ENCODE results near the gene NAPB. TPM values are rescaled to one million over a fixed set of nuclear protein-coding genes. Genes with fewer than 3 reads are reported as not detected.
A peak's percentile ranks its signal among the peaks of the same experiment; 100 is the strongest.

Gene NAPB
- total and polyA plus RNA-seq, 5 experiments from 2014 or later = 3.4 to 15.9 (median 7.2) TPM

- no peak for ATAC-seq
Measured at GRCh38 chr20:23434521-23435313, 13.4 kb upstream of the NAPB start.

GRCh38 chr20:23433628-23434027, 12.3 kb upstream of the NAPB start:
- DNase-seq = no peak
- Mint-ChIP-seq H3K9me3 (no peaks in the 10 kb centered on the region), H3K4me3 (no peak overlapping the region), H3K27ac (no peak overlapping the region), H3K4me1 (no peaks in the 10 kb centered on the region), H3K36me3 (no peaks in the 10 kb centered on the region), H3K27me3 (no peaks in the 10 kb centered on the region)
- ATAC-seq = no peak
- POLR2A ChIA-PET = interaction anchor here (0.8 kb wide), 1 partner anchor 11 kb away, joined by 4 read pairs; no protein-coding TSS in a partner anchor

More at GRCh38 chr20:23434521-23435313, 13.4 kb upstream of the NAPB start:
- DNase-seq = no peak
- Mint-ChIP-seq H3K4me1 (no peaks in the 10 kb centered on the region), H3K27ac (peak overlapping the region in 1 of 10 donors; percentile 2), H3K27me3 (no peaks in the 10 kb centered on the region), H3K4me3 (no peak overlapping the region), H3K36me3 (no peaks in the 10 kb centered on the region), H3K9me3 (no peaks in the 10 kb centered on the region)
- POLR2A ChIA-PET = no interaction called here

- POLR2A ChIA-PET = no interaction called here
- DNase-seq = no peak
- no peak for ATAC-seq
- peaks cover 0 to 10% (median 8%) of the 10 kb centered on the region in 5 donors for H3K27me3 Mint-ChIP-seq
- no peak overlapping the region for H3K4me3 Mint-ChIP-seq
- H3K27ac Mint-ChIP-seq = peak overlapping the region in 1 of 10 donors; percentile 69
- H3K4me1 Mint-ChIP-seq = peaks cover 7 to 24% (median 9%) of the 10 kb centered on the region in 4 donors
- H3K9me3 Mint-ChIP-seq = no peaks in the 10 kb centered on the region
- H3K36me3 Mint-ChIP-seq = no peaks in the 10 kb centered on the region
Measured at GRCh38 chr20:23425129-23425528, 3.8 kb upstream of the NAPB start.

GRCh38 chr20:23419995-23420901, 1.0 kb downstream of the NAPB start:
- peak; percentile 4 to 33 for ATAC-seq
- Mint-ChIP-seq H3K27ac (peak overlapping the region; percentile 51 to 91 (median 88)), H3K4me1 (peaks cover 12 to 66% (median 36%) of the 10 kb centered on the region in 4 donors), H3K27me3 (peaks cover 0 to 10% (median 6%) of the 10 kb centered on the region in 5 donors), H3K36me3 (peaks cover 0 to 2% (median 0%) of the 10 kb centered on the region in 3 donors), H3K9me3 (no peaks in the 10 kb centered on the region), H3K4me3 (peak overlapping the region; percentile 83 to 93 (median 89))
- POLR2A ChIA-PET = interaction anchor here (0.8 to 3.2 kb wide), 7 partner anchors 9 to 607 kb away, joined by 3 to 48 read pairs (median 4); partner anchors contain the start of genes GZF1 and NXT1
- DNase-seq = peak; percentile 16 to 67 (median 32)

- POLR2A ChIA-PET = interaction anchor here (2.2 to 3.2 kb wide), 3 partner anchors 58 to 69 kb away, joined by 11 to 48 read pairs (median 14); partner anchors contain the start of genes GZF1 and NXT1
- peaks cover 12 to 66% (median 37%) of the 10 kb centered on the region in 4 donors for H3K4me1 Mint-ChIP-seq
- H3K4me3 Mint-ChIP-seq = peak overlapping the region; percentile 83 to 93 (median 89)
- H3K27ac Mint-ChIP-seq = peak overlapping the region in 9 of 10 donors; percentile 44 to 91 (median 87)
- H3K27me3 Mint-ChIP-seq = peaks cover 0 to 4% (median 3%) of the 10 kb centered on the region in 5 donors
- H3K9me3 Mint-ChIP-seq = no peaks in the 10 kb centered on the region
- peaks cover 0 to 2% (median 0%) of the 10 kb centered on the region in 3 donors for H3K36me3 Mint-ChIP-seq
- ATAC-seq = no peak
- DNase-seq = no peak
Measured at GRCh38 chr20:23419657-23419994, 1.7 kb downstream of the NAPB start.

GRCh38 chr20:23417861-23418260, 3.4 kb downstream of the NAPB start:
- POLR2A ChIA-PET = interaction anchor here (0.7 to 1.5 kb wide), 3 partner anchors 32 to 68 kb away, joined by 3 to 5 read pairs (median 3); partner anchors contain the start of gene NXT1
- Mint-ChIP-seq H3K4me1 (peaks cover 16 to 67% (median 42%) of the 10 kb centered on the region in 4 donors), H3K36me3 (peaks cover 0 to 5% (median 0%) of the 10 kb centered on the region in 3 donors), H3K27me3 (no peaks in the 10 kb centered on the region), H3K4me3 (peak overlapping the region in 1 of 10 donors; percentile 15), H3K9me3 (no peaks in the 10 kb centered on the region), H3K27ac (peak overlapping the region in 7 of 10 donors; percentile 4 to 83 (median 29))
- no peak for ATAC-seq
- DNase-seq = no peak

GRCh38 chr20:23415959-23416583, 5.2 kb downstream of the NAPB start:
- Mint-ChIP-seq H3K36me3 (peaks cover 0 to 5% (median 4%) of the 10 kb centered on the region in 3 donors), H3K4me3 (peak overlapping the region in 2 of 10 donors; percentile 14 to 32), H3K27ac (peak overlapping the region in 5 of 10 donors; percentile 10 to 45 (median 33)), H3K4me1 (peaks cover 16 to 70% (median 44%) of the 10 kb centered on the region in 4 donors), H3K9me3 (no peaks in the 10 kb centered on the region), H3K27me3 (no peaks in the 10 kb centered on the region)
- DNase-seq (peak in 1 of 10 donors; percentile 38), ATAC-seq (no peak)
- POLR2A ChIA-PET = interaction anchor here (1.2 kb wide), 1 partner anchor 66 kb away, joined by 4 read pairs; the partner anchor contains the start of gene NXT1

- DNase-seq (no peak), ATAC-seq (no peak)
- POLR2A ChIA-PET = interaction anchor here (1.2 kb wide), 1 partner anchor 65 kb away, joined by 4 read pairs; the partner anchor contains the start of gene NXT1
- Mint-ChIP-seq H3K36me3 (peaks cover 0 to 5% (median 4%) of the 10 kb centered on the region in 3 donors), H3K27ac (peak overlapping the region in 4 of 10 donors; percentile 4 to 41 (median 13)), H3K27me3 (no peaks in the 10 kb centered on the region), H3K4me3 (peak overlapping the region in 1 of 10 donors; percentile 32), H3K4me1 (peaks cover 18 to 74% (median 47%) of the 10 kb centered on the region in 4 donors), H3K9me3 (no peaks in the 10 kb centered on the region)
Measured at GRCh38 chr20:23415555-23415954, 5.7 kb downstream of the NAPB start.

- H3K36me3 Mint-ChIP-seq = peaks cover 0 to 5% (median 4%) of the 10 kb centered on the region in 3 donors
- H3K4me1 Mint-ChIP-seq = peaks cover 21 to 72% (median 48%) of the 10 kb centered on the region in 4 donors
- DNase-seq = no peak
- H3K4me3 Mint-ChIP-seq = no peak overlapping the region
- H3K27me3 Mint-ChIP-seq = no peaks in the 10 kb centered on the region
- no peak overlapping the region for H3K27ac Mint-ChIP-seq
- POLR2A ChIA-PET = interaction anchor here (1.2 kb wide), 1 partner anchor 64 kb away, joined by 4 read pairs; the partner anchor contains the start of gene NXT1
- H3K9me3 Mint-ChIP-seq = no peaks in the 10 kb centered on the region
- ATAC-seq = no peak
Measured at GRCh38 chr20:23414526-23415188, 6.6 kb downstream of the NAPB start.

- peaks cover 0 to 5% (median 4%) of the 10 kb centered on the region in 3 donors for H3K36me3 Mint-ChIP-seq
- H3K9me3 Mint-ChIP-seq = no peaks in the 10 kb centered on the region
- no peaks in the 10 kb centered on the region for H3K27me3 Mint-ChIP-seq
- DNase-seq (no peak), ATAC-seq (no peak)
- POLR2A ChIA-PET = no interaction called here
- H3K4me1 Mint-ChIP-seq = peaks cover 21 to 68% (median 45%) of the 10 kb centered on the region in 4 donors
- H3K4me3 Mint-ChIP-seq = no peak overlapping the region
- no peak overlapping the region for H3K27ac Mint-ChIP-seq
Measured at GRCh38 chr20:23413862-23414422, 7.3 kb downstream of the NAPB start.

GRCh38 chr20:23412026-23412425, 9.3 kb downstream of the NAPB start:
- Mint-ChIP-seq H3K4me3 (no peak overlapping the region), H3K4me1 (peaks cover 23 to 69% (median 43%) of the 10 kb centered on the region in 4 donors), H3K36me3 (peaks cover 0 to 7% (median 4%) of the 10 kb centered on the region in 3 donors), H3K27ac (peak overlapping the region in 1 of 10 donors; percentile 3), H3K9me3 (no peaks in the 10 kb centered on the region), H3K27me3 (no peaks in the 10 kb centered on the region)
- POLR2A ChIA-PET = interaction anchor here (1.0 kb wide), 1 partner anchor 9 kb away, joined by 4 read pairs; the partner anchor contains the start of gene NAPB
- ATAC-seq (no peak), DNase-seq (no peak)
